K562 (cell line): ENCODE measurements around the gene SYS1. TPM values are rescaled to one million over a fixed set of nuclear protein-coding genes. Genes with fewer than 3 reads are reported as not detected.

Source experiments
- KAT2B ChIP-seq: IDR thresholded peaks from one replicate; pipeline ENCODE4 v1.6.1; 2012; ENCODE audit warnings: low read depth, mild to moderate bottlenecking, control low read depth, inconsistent platforms, low read length, moderate library complexity
- KHSRP ChIP-seq: fragments of 450-650 bp; IDR thresholded peaks from 2 replicates; pipeline ENCODE4 v1.6.1; 2017
- MGA ChIP-seq: fragments of 450-650 bp; IDR thresholded peaks from 2 replicates; pipeline ENCODE4 v1.6.1; 2016; ENCODE audit warnings: mild to moderate bottlenecking, moderate library complexity
- NFATC3 ChIP-seq: fragments of 450-650 bp; IDR thresholded peaks from 2 replicates; pipeline ENCODE4 v1.6.1; 2017; ENCODE audit warnings: mild to moderate bottlenecking
- polyA plus RNA-seq, 8 experiments: library from polyadenylated mRNA; depleted of rRNA in 4 of 8; stranded (reverse) in 5 of 8; unstranded in 3 of 8; fragments of >200 nt; fragmentation: Nextera tagmentation in 2 of 8; fragmentation: Illumina TruSeq in 1 of 8; extraction: Ambion mirVana in 2 of 8; extraction: Trizol in 1 of 8; gene quantifications; 2 replicates each; pipeline versions ENCODE4 v1.2.1 to v1.2.3, GENCODE V29; 2011 to 2014; ENCODE audit warnings: inconsistent platforms in 1 of 8, missing spikeins in 1 of 8
- total RNA-seq, 7 experiments: library from RNA; depleted of rRNA in 6 of 7; stranded (reverse); fragments of >200 nt in 6 of 7; fragmentation: Illumina TruSeq in 2 of 7; extraction: Trizol in 2 of 7; gene quantifications; 2 replicates each; pipeline versions ENCODE4 v1.2.1 to v1.2.3, GENCODE V29; 2011 to 2021; ENCODE audit warnings: low replicate concordance in 1 of 7
- TF ChIP-seq, protein P1 (sequence below): fragments of 200-600 bp; sonication (generic); IDR thresholded peaks from one replicate; pipeline ENCODE4 v1.6.1; 2012; ENCODE audit warnings: mild to moderate bottlenecking, low read depth, low read length, inconsistent platforms

The SYS1 gene
- total and polyA plus RNA-seq, 9 of the 15 experiments (the other 6 are each of a cell fraction or from before 2014, with no cell fraction given): 11.1 to 25.2 (median 17.5) TPM

- TF ChIP-seq MGA: peak; percentile 27; the same call in 1 of the 2 replicates
- TF ChIP-seq KHSRP: no peak
- TF ChIP-seq, protein P1, sequence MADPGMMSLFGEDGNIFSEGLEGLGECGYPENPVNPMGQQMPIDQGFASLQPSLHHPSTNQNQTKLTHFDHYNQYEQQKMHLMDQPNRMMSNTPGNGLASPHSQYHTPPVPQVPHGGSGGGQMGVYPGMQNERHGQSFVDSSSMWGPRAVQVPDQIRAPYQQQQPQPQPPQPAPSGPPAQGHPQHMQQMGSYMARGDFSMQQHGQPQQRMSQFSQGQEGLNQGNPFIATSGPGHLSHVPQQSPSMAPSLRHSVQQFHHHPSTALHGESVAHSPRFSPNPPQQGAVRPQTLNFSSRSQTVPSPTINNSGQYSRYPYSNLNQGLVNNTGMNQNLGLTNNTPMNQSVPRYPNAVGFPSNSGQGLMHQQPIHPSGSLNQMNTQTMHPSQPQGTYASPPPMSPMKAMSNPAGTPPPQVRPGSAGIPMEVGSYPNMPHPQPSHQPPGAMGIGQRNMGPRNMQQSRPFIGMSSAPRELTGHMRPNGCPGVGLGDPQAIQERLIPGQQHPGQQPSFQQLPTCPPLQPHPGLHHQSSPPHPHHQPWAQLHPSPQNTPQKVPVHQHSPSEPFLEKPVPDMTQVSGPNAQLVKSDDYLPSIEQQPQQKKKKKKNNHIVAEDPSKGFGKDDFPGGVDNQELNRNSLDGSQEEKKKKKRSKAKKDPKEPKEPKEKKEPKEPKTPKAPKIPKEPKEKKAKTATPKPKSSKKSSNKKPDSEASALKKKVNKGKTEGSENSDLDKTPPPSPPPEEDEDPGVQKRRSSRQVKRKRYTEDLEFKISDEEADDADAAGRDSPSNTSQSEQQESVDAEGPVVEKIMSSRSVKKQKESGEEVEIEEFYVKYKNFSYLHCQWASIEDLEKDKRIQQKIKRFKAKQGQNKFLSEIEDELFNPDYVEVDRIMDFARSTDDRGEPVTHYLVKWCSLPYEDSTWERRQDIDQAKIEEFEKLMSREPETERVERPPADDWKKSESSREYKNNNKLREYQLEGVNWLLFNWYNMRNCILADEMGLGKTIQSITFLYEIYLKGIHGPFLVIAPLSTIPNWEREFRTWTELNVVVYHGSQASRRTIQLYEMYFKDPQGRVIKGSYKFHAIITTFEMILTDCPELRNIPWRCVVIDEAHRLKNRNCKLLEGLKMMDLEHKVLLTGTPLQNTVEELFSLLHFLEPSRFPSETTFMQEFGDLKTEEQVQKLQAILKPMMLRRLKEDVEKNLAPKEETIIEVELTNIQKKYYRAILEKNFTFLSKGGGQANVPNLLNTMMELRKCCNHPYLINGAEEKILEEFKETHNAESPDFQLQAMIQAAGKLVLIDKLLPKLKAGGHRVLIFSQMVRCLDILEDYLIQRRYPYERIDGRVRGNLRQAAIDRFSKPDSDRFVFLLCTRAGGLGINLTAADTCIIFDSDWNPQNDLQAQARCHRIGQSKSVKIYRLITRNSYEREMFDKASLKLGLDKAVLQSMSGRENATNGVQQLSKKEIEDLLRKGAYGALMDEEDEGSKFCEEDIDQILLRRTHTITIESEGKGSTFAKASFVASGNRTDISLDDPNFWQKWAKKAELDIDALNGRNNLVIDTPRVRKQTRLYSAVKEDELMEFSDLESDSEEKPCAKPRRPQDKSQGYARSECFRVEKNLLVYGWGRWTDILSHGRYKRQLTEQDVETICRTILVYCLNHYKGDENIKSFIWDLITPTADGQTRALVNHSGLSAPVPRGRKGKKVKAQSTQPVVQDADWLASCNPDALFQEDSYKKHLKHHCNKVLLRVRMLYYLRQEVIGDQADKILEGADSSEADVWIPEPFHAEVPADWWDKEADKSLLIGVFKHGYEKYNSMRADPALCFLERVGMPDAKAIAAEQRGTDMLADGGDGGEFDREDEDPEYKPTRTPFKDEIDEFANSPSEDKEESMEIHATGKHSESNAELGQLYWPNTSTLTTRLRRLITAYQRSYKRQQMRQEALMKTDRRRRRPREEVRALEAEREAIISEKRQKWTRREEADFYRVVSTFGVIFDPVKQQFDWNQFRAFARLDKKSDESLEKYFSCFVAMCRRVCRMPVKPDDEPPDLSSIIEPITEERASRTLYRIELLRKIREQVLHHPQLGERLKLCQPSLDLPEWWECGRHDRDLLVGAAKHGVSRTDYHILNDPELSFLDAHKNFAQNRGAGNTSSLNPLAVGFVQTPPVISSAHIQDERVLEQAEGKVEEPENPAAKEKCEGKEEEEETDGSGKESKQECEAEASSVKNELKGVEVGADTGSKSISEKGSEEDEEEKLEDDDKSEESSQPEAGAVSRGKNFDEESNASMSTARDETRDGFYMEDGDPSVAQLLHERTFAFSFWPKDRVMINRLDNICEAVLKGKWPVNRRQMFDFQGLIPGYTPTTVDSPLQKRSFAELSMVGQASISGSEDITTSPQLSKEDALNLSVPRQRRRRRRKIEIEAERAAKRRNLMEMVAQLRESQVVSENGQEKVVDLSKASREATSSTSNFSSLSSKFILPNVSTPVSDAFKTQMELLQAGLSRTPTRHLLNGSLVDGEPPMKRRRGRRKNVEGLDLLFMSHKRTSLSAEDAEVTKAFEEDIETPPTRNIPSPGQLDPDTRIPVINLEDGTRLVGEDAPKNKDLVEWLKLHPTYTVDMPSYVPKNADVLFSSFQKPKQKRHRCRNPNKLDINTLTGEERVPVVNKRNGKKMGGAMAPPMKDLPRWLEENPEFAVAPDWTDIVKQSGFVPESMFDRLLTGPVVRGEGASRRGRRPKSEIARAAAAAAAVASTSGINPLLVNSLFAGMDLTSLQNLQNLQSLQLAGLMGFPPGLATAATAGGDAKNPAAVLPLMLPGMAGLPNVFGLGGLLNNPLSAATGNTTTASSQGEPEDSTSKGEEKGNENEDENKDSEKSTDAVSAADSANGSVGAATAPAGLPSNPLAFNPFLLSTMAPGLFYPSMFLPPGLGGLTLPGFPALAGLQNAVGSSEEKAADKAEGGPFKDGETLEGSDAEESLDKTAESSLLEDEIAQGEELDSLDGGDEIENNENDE: no peak
- no peak for TF ChIP-seq KAT2B
- no peak for TF ChIP-seq NFATC3
Measured at GRCh38 chr20:45343532-45344167, 19.3 kb upstream of the SYS1 start (continued).
